Esophagus muscularis mucosa (tissue), 4 donors: Measurements from ENCODE around the gene NSD1. TPM values are rescaled to one million over a fixed set of nuclear protein-coding genes. Genes with fewer than 3 reads are reported as not detected.
"Not testable (repeated sequence)": the region's sequence is repeated elsewhere in the genome, so short reads cannot be mapped to it uniquely, and the experiment has no call there.

Experiments
- DNase-seq: peaks from one replicate; pipeline ENCODE4 v3.0.0-alpha.2; 2017; ENCODE audit errors: extremely low spot score
- H3K27ac ChIP-seq, 4 donors: fragments of 200-600 bp; sonication (generic); replicated peaks in 1 of 4; 1 replicate in 3 of 4; 2 replicates in 1 of 4; pipeline ENCODE4 v1.5.1; 2016 to 2019; ENCODE audit warnings: mild to moderate bottlenecking in 1 of 4
- H3K27me3 ChIP-seq, 4 donors: fragments of 200-600 bp; sonication (generic); one replicate each; pipeline versions ENCODE4 v1.5.1 to v1.6.0; 2016 to 2019
- H3K36me3 ChIP-seq, 4 donors: fragments of 200-600 bp; sonication (generic); one replicate each; pipeline ENCODE4 v1.5.1; 2016 to 2019
- H3K4me1 ChIP-seq, 4 donors: fragments of 200-600 bp; sonication (generic); one replicate each; pipeline ENCODE4 v1.5.1; 2016 to 2019
- H3K4me3 ChIP-seq, 4 donors: fragments of 200-600 bp; sonication (generic); 1 replicate in 2 of 4; 2 replicates in 2 of 4; pipeline ENCODE4 v1.5.1; 2016 to 2019; ENCODE audit warnings: mild to moderate bottlenecking in 4 of 4, moderate library complexity in 1 of 4
- H3K9me3 ChIP-seq, 4 donors: fragments of 200-600 bp; sonication (generic); 1 replicate in 3 of 4; 2 replicates in 1 of 4; pipeline ENCODE4 v1.5.1; 2016 to 2019
- CTCF ChIP-seq, 3 experiments: fragments of 200-600 bp in 2 of 3; fragments of 450-650 bp in 1 of 3; sonication (generic) in 2 of 3; IDR thresholded peaks; one replicate each; pipeline ENCODE4 v1.5.1; 2017 to 2019; ENCODE audit warnings: antibody characterized with exemption in 3 of 3, mild to moderate bottlenecking in 2 of 3, moderate library complexity in 1 of 3
- EP300 ChIP-seq: sonication (generic); formaldehyde crosslinking; IDR thresholded peaks from one replicate; pipeline ENCODE4 v1.6.1; 2017; ENCODE audit warnings: antibody characterized with exemption
- POLR2A ChIP-seq: fragments of 450-650 bp; IDR thresholded peaks from one replicate; pipeline ENCODE4 v1.6.1; 2017; ENCODE audit warnings: antibody characterized with exemption, moderate library complexity, mild to moderate bottlenecking, low read depth
- POLR2AphosphoS5 ChIP-seq, 2 donors: sonication (generic); formaldehyde crosslinking; IDR thresholded peaks; one replicate each; pipeline ENCODE4 v1.6.1; 2017; ENCODE audit warnings: antibody characterized with exemption in 2 of 2
- WGBS: methylation state at CpG from one replicate; pipeline ENCODE4 v1.1.5; 2018; 5-methylcytosine and 5-hydroxymethylcytosine counted together
- intact Hi-C: fragments of 100-400 bp; cut with DNase I; formaldehyde crosslinking; loops from one replicate; pipeline ENCODE4 v1.15.1; 2023
- total RNA-seq, 4 donors: library from RNA; depleted of rRNA; stranded (reverse); fragments of >200 nt; gene quantifications; one replicate each; pipeline versions ENCODE4 v1.1.0 to v1.2.1, GENCODE V29; 2016

NSD1 gene
- total RNA-seq, 4 donors from 2014 or later: 35.1 to 47.9 (median 43.7) TPM

- WGBS: 17% methylated on average over 15 of the region's 24 CpGs
- peaks cover 48 to 63% (median 59%) of the 10 kb centered on the region in 4 donors for H3K4me1 ChIP-seq
- TF ChIP-seq CTCF (IDR thresholded peaks at IDR 0.05) (no peak), EP300 (no peak), POLR2AphosphoS5 (IDR thresholded peaks at IDR 0.05) (no peak), POLR2A (no peak)
These were observed 169.0 kb downstream of the NSD1 start for GRCh38 chr5:177302354-177303110.

DNA sequence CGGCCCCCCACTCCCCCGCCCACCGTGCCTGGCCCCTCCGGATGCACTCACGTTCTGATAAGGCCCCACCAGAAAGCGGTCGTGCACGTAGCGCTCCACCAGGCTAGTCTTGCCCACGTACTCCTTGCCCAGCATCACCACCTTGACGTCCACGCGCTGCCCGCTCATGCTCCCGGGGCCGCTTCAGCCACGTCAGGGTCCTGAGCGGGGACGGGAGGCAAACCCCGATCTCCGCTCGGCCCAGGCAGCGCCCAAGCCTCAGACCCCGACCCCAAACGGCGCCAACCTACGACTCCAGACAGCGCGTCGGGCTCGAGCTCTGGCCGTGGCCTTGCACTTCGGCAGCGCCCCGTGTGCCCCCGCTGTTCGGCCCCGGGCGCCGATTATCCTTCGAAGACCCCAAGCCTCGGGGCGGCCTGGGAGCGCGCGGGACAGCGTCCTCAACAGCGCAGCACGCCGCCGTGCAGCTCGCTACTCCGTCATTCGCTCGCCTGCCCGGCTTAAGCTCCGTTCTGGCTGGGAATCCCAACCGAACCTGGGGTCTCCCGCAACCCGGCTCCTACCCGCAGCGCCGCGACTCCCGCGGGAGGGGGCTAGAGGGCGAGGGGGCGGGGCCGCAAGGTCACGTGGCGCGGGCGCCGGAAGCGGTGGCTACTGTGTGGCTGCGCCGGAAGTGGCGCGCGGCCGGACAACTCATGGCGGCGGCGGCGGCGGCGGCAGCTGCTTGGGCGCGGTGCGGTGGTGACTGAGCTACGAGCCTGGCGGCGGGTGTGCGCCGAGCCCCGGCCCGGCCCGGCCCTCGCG lies 169.8 kb downstream of the NSD1 start, which contains the start of the genes PRELID1 and RAB24:
PRELID1 (plus strand) TSS at position 679 of the 804 bp plus-strand sequence. CDS start 187 bp downstream, outside the sequence.
RAB24 (minus strand) TSS at position 599 of the 804 bp plus-strand sequence; CDS start at position 168, 431 bp downstream.
- TF ChIP-seq CTCF (IDR thresholded peaks at IDR 0.05): peak; percentile 23 to 41 (median 30)
- peak; percentile 58 for TF ChIP-seq POLR2A
- peak; percentile 82 to 89 for TF ChIP-seq POLR2AphosphoS5 (IDR thresholded peaks at IDR 0.05)
- TF ChIP-seq EP300: no peak
- WGBS: 1% methylated on average over 15 of the region's 100 CpGs
- Histone ChIP-seq H3K4me3 (peak within 1 kb of the TSS; percentile 76 to 99 (median 90)), H3K27ac (peak within 1 kb of the TSS; percentile 78 to 90 (median 84)), H3K27me3 (no peaks in the 10 kb centered on the region), H3K4me1 (peaks cover 48 to 67% (median 59%) of the 10 kb centered on the region in 4 donors), H3K9me3 (no peaks in the 10 kb centered on the region), H3K36me3 (peaks cover 8 to 34% (median 31%) of the 10 kb centered on the region in 4 donors)
- intact Hi-C loops: loop anchor here (10.0 kb wide), 1 partner anchor 189 kb away; no protein-coding TSS in a partner anchor
- peak; percentile 97 for DNase-seq

More at GRCh38 chr5:177302354-177303110, 169.0 kb downstream of the NSD1 start:
- peaks cover 8 to 29% (median 27%) of the 10 kb centered on the region in 4 donors for H3K36me3 ChIP-seq
- intact Hi-C loops: loop anchor here (10.0 kb wide), 1 partner anchor 188 kb away; no protein-coding TSS in a partner anchor
- DNase-seq: no peak
- peak overlapping the region; percentile 78 to 90 (median 84) for H3K27ac ChIP-seq
- H3K9me3 ChIP-seq: no peaks in the 10 kb centered on the region
- no peaks in the 10 kb centered on the region for H3K27me3 ChIP-seq
- H3K4me3 ChIP-seq: peak overlapping the region; percentile 76 to 99 (median 90)

DNA sequence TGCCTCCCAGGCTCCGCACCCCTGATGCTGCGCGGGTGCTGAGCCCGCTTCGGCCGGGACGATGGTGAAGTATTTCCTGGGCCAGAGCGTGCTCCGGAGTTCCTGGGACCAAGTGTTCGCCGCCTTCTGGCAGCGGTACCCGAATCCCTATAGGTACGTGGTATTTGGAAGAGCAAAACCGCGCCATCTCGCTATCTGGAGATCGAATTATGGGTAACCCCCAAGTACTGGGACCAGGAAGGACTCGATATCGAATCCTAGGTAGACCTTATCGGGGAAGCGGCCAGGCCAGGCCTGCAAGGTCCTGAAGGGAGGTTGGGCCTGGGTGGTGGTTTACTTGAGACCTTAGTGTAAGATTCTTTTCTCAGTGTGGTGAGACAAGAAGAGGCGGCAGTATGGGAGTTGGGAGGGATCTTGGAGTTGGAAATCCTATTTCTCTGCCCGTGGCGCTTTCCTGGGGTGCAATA lies 170.4 kb downstream of the NSD1 start:
- 1% methylated on average over 24 of the region's 25 CpGs for WGBS
- Histone ChIP-seq H3K27ac (peak overlapping the region; percentile 78 to 90 (median 84)), H3K4me3 (peak overlapping the region; percentile 76 to 99 (median 90)), H3K4me1 (peaks cover 48 to 67% (median 59%) of the 10 kb centered on the region in 4 donors), H3K27me3 (no peaks in the 10 kb centered on the region), H3K9me3 (no peaks in the 10 kb centered on the region), H3K36me3 (peaks cover 8 to 34% (median 31%) of the 10 kb centered on the region in 4 donors)
- intact Hi-C loops: loop anchor here (10.0 kb wide), 1 partner anchor 189 kb away; no protein-coding TSS in a partner anchor
- DNase-seq: no peak
- TF ChIP-seq POLR2A: no peak
- TF ChIP-seq POLR2AphosphoS5 (IDR thresholded peaks at IDR 0.05): no peak
- no peak for TF ChIP-seq EP300
- no peak for TF ChIP-seq CTCF (IDR thresholded peaks at IDR 0.05)

DNA sequence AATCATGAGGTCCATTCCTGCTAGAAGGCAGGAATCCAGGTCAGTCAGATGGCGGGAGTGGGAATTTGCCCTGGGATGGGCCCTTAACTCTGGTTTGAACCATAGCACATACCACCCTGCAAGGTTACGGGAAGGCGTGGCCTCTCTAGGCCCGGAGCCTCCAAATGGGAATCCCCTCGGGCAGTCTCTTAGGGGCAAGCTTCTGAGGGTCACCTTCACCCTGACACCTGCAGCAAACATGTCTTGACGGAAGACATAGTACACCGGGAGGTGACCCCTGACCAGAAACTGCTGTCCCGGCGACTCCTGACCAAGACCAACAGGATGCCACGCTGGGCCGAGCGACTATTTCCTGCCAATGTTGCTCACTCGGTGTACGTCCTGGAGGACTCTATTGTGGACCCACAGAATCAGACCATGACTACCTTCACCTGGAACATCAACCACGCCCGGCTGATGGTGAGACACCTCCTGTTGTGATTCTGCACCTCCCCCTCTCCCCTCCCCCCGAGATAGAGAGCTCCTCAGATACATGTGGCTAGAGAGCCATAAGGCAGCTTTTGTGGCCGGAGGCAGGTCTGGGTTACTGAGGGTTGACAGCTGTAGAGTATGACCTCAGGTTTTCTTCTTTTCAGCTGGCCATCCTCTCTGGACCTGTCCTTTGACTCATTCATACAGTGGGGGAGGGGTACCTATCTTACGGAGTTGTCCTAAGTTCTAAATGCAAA lies 171.0 kb downstream of the NSD1 start:
- no peak for TF ChIP-seq CTCF (IDR thresholded peaks at IDR 0.05)
- TF ChIP-seq POLR2A: no peak
- TF ChIP-seq POLR2AphosphoS5 (IDR thresholded peaks at IDR 0.05): no peak
- TF ChIP-seq EP300: no peak
- H3K4me1 ChIP-seq: peaks cover 50 to 66% (median 54%) of the 10 kb centered on the region in 4 donors
- peaks cover 8 to 34% (median 31%) of the 10 kb centered on the region in 4 donors for H3K36me3 ChIP-seq
- H3K27me3 ChIP-seq: no peaks in the 10 kb centered on the region
- WGBS: 27% methylated on average over 12 of the region's 19 CpGs
- intact Hi-C loops: loop anchor here (10.0 kb wide), 1 partner anchor 190 kb away; no protein-coding TSS in a partner anchor
- H3K9me3 ChIP-seq: no peaks in the 10 kb centered on the region
- DNase-seq: no peak
- H3K4me3 ChIP-seq: peak overlapping the region; percentile 76 to 99 (median 90)
- H3K27ac ChIP-seq: peak overlapping the region; percentile 78 to 90 (median 84)

GRCh38 chr5:177306103-177306640 lies 172.6 kb downstream of the NSD1 start:
- not testable (repeated sequence) for DNase-seq, H3K27me3 ChIP-seq, H3K4me3 ChIP-seq, H3K27ac ChIP-seq, H3K9me3 ChIP-seq
- Histone ChIP-seq H3K4me1 (peaks cover 39 to 64% (median 44%) of the 10 kb centered on the region in 4 donors), H3K36me3 (peaks cover 8 to 34% (median 31%) of the 10 kb centered on the region in 4 donors)
- WGBS: 88% methylated on average over 11 of the region's 11 CpGs
- intact Hi-C loops: loop anchor here (10.0 kb wide), 1 partner anchor 191 kb away; no protein-coding TSS in a partner anchor
